Peyer's patch (tissue), 4 donors: ENCODE results near the gene FLRT2. TPM values are rescaled to one million over a fixed set of nuclear protein-coding genes. Genes with fewer than 3 reads are reported as not detected.

ENCODE experiments used
- DNase-seq, 3 donors: peaks; one replicate each; pipeline ENCODE4 v3.0.0-alpha.2; 2017 to 2019
- H3K27ac ChIP-seq, 4 donors: fragments of 200-600 bp; sonication (generic); one replicate each; pipeline ENCODE4 v1.5.1; 2016 to 2019
- H3K27me3 ChIP-seq, 2 donors: fragments of 200-600 bp; sonication (generic); one replicate each; pipeline ENCODE4 v1.5.1; 2019
- H3K36me3 ChIP-seq, 3 donors: fragments of 200-600 bp; sonication (generic); one replicate each; pipeline ENCODE4 v1.5.1; 2016 to 2019
- H3K4me1 ChIP-seq, 4 donors: fragments of 200-600 bp; sonication (generic); one replicate each; pipeline ENCODE4 v1.5.1; 2016 to 2019
- H3K4me3 ChIP-seq, 4 donors: fragments of 200-600 bp; sonication (generic); 1 replicate in 3 of 4; 2 replicates in 1 of 4; pipeline ENCODE4 v1.5.1; 2016 to 2019; ENCODE audit warnings: mild to moderate bottlenecking in 1 of 4
- H3K9me3 ChIP-seq, 4 donors: fragments of 200-600 bp; sonication (generic); one replicate each; pipeline ENCODE4 v1.5.1; 2016 to 2019; ENCODE audit warnings: mild to moderate bottlenecking in 1 of 4
- CTCF ChIP-seq, 6 experiments: fragments of 450-650 bp in 4 of 6; fragments of 200-600 bp in 2 of 6; sonication (generic) in 1 of 6; IDR thresholded peaks; one replicate each; pipeline ENCODE4 v1.5.1; 2017 to 2019; ENCODE audit warnings: antibody characterized with exemption in 6 of 6, mild to moderate bottlenecking in 3 of 6, moderate library complexity in 1 of 6
- POLR2A ChIP-seq, 2 donors: fragments of 450-650 bp; IDR thresholded peaks; one replicate each; pipeline ENCODE4 v1.5.1; 2017; ENCODE audit warnings: antibody characterized with exemption in 2 of 2, mild to moderate bottlenecking in 2 of 2, moderate library complexity in 2 of 2
- total RNA-seq, 4 donors: library from RNA; depleted of rRNA; stranded (reverse); fragments of >200 nt; gene quantifications; one replicate each; pipeline ENCODE4 v1.1.0, GENCODE V29; 2016

The FLRT2 gene
- total RNA-seq, 4 donors from 2014 or later, result 1.1 to 4.8 (median 2.2) TPM

- no peak overlapping the region for H3K4me3 ChIP-seq
- no peaks in the 10 kb centered on the region for H3K36me3 ChIP-seq
- no peak overlapping the region for H3K27ac ChIP-seq
- no peaks in the 10 kb centered on the region for H3K27me3 ChIP-seq
- DNase-seq, result no peak
- TF ChIP-seq CTCF (IDR thresholded peaks at IDR 0.05) (no peak), POLR2A (IDR thresholded peaks at IDR 0.05) (no peak)
- no peaks in the 10 kb centered on the region for H3K4me1 ChIP-seq
- no peaks in the 10 kb centered on the region for H3K9me3 ChIP-seq
Measured at GRCh38 chr14:85597701-85598100, 67.8 kb downstream of the FLRT2 start.

GRCh38 chr14:85599939-85600338, 70.0 kb downstream of the FLRT2 start:
- DNase-seq, result no peak

GRCh38 chr14:85601246-85601645, 71.3 kb downstream of the FLRT2 start:
- no peak for DNase-seq
- no peaks in the 10 kb centered on the region for H3K9me3 ChIP-seq
- TF ChIP-seq CTCF (IDR thresholded peaks at IDR 0.05) (no peak), POLR2A (IDR thresholded peaks at IDR 0.05) (no peak)
- H3K4me3 ChIP-seq, result no peak overlapping the region
- H3K27me3 ChIP-seq, result no peaks in the 10 kb centered on the region
- H3K36me3 ChIP-seq, result no peaks in the 10 kb centered on the region
- H3K27ac ChIP-seq, result no peak overlapping the region
- no peaks in the 10 kb centered on the region for H3K4me1 ChIP-seq

More at GRCh38 chr14:85599939-85600338, 70.0 kb downstream of the FLRT2 start:
- Histone ChIP-seq H3K27me3 (no peaks in the 10 kb centered on the region), H3K27ac (no peak overlapping the region), H3K4me1 (no peaks in the 10 kb centered on the region), H3K4me3 (no peak overlapping the region), H3K9me3 (no peaks in the 10 kb centered on the region), H3K36me3 (no peaks in the 10 kb centered on the region)
- TF ChIP-seq CTCF (IDR thresholded peaks at IDR 0.05) (no peak), POLR2A (IDR thresholded peaks at IDR 0.05) (no peak)

GRCh38 chr14:85601690-85602089, 71.7 kb downstream of the FLRT2 start:
- DNase-seq, result no peak
- Histone ChIP-seq H3K9me3 (no peaks in the 10 kb centered on the region), H3K4me3 (no peak overlapping the region), H3K27ac (no peak overlapping the region), H3K27me3 (no peaks in the 10 kb centered on the region), H3K4me1 (no peaks in the 10 kb centered on the region), H3K36me3 (no peaks in the 10 kb centered on the region)
- TF ChIP-seq CTCF (IDR thresholded peaks at IDR 0.05) (no peak), POLR2A (IDR thresholded peaks at IDR 0.05) (no peak)

- Histone ChIP-seq H3K27ac (no peak overlapping the region), H3K4me3 (no peak overlapping the region), H3K36me3 (no peaks in the 10 kb centered on the region), H3K4me1 (no peaks in the 10 kb centered on the region), H3K27me3 (no peaks in the 10 kb centered on the region), H3K9me3 (no peaks in the 10 kb centered on the region)
- TF ChIP-seq POLR2A (IDR thresholded peaks at IDR 0.05) (no peak), CTCF (IDR thresholded peaks at IDR 0.05) (no peak)
- no peak for DNase-seq
Measured at GRCh38 chr14:85602345-85602744, 72.4 kb downstream of the FLRT2 start.

GRCh38 chr14:85604021-85604420, 74.1 kb downstream of the FLRT2 start:
- Histone ChIP-seq H3K27ac (no peak overlapping the region), H3K4me3 (no peak overlapping the region), H3K9me3 (no peaks in the 10 kb centered on the region), H3K27me3 (no peaks in the 10 kb centered on the region), H3K36me3 (no peaks in the 10 kb centered on the region), H3K4me1 (no peaks in the 10 kb centered on the region)
- DNase-seq, result no peak
- TF ChIP-seq POLR2A (IDR thresholded peaks at IDR 0.05) (no peak), CTCF (IDR thresholded peaks at IDR 0.05) (no peak)
